ENCODE results near the gene THSD8. TPM values are rescaled to one million over a fixed set of nuclear protein-coding genes. Genes with fewer than 3 reads are reported as not detected.
A peak's percentile ranks its signal among the peaks of the same experiment; 100 is the strongest.

THSD8 gene
- total and polyA plus RNA-seq, 3 donors from 2014 or later, result 3.0 to 27.9 (median 14.0) TPM

DNA sequence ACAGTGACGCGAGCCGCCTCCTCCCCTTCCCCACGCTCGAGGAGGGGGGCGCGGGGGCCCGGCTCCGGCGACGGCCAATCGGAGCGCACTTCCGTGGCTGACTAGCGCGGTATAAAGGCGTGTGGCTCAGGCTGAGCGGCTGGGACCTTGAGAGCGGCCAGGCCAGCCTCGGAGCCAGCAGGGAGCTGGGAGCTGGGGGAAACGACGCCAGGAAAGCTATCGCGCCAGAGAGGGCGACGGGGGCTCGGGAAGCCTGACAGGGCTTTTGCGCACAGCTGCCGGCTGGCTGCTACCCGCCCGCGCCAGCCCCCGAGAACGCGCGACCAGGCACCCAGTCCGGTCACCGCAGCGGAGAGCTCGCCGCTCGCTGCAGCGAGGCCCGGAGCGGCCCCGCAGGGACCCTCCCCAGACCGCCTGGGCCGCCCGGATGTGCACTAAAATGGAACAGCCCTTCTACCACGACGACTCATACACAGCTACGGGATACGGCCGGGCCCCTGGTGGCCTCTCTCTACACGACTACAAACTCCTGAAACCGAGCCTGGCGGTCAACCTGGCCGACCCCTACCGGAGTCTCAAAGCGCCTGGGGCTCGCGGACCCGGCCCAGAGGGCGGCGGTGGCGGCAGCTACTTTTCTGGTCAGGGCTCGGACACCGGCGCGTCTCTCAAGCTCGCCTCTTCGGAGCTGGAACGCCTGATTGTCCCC is 10.4 kb upstream of the THSD8 start, which contains the start of gene JUNB:
Gene JUNB, plus strand, starts transcription at position 142 of the 706 bp plus-strand sequence. Its CDS starts 286 bp downstream, at position 428.
- Histone ChIP-seq H3K27me3 (no peaks in the 10 kb centered on the region), H3K9me3 (no peaks in the 10 kb centered on the region), H3K4me3 (peak within 1 kb of the TSS; percentile 75 to 88), H3K27ac (peak within 1 kb of the TSS; percentile 93 to 98), H3K4me1 (peaks cover 43% of the 10 kb centered on the region), H3K36me3 (ENCODE audit: low read depth, missing control alignments) (no peaks in the 10 kb centered on the region)
- TF ChIP-seq, protein P1, sequence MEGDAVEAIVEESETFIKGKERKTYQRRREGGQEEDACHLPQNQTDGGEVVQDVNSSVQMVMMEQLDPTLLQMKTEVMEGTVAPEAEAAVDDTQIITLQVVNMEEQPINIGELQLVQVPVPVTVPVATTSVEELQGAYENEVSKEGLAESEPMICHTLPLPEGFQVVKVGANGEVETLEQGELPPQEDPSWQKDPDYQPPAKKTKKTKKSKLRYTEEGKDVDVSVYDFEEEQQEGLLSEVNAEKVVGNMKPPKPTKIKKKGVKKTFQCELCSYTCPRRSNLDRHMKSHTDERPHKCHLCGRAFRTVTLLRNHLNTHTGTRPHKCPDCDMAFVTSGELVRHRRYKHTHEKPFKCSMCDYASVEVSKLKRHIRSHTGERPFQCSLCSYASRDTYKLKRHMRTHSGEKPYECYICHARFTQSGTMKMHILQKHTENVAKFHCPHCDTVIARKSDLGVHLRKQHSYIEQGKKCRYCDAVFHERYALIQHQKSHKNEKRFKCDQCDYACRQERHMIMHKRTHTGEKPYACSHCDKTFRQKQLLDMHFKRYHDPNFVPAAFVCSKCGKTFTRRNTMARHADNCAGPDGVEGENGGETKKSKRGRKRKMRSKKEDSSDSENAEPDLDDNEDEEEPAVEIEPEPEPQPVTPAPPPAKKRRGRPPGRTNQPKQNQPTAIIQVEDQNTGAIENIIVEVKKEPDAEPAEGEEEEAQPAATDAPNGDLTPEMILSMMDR (IDR thresholded peaks at IDR 0.05), result peak in 1 of 3 experiments; percentile 9
- TF ChIP-seq POLR2A (IDR thresholded peaks at IDR 0.05), result peak; percentile 100
- intact Hi-C loops (cut with DNase I; ENCODE audit: low total_unique reads), result loop anchor here (10.0 kb wide), 1 partner anchor 57 kb away; the partner anchor contains the start of genes GET3 and TRIR
- DNase-seq, result peak; percentile 96
- 0% methylated on average over 39 of the region's 73 CpGs; no CpG with 5 or more reads in 1 of the 2 donors for WGBS, 2 donors

DNA sequence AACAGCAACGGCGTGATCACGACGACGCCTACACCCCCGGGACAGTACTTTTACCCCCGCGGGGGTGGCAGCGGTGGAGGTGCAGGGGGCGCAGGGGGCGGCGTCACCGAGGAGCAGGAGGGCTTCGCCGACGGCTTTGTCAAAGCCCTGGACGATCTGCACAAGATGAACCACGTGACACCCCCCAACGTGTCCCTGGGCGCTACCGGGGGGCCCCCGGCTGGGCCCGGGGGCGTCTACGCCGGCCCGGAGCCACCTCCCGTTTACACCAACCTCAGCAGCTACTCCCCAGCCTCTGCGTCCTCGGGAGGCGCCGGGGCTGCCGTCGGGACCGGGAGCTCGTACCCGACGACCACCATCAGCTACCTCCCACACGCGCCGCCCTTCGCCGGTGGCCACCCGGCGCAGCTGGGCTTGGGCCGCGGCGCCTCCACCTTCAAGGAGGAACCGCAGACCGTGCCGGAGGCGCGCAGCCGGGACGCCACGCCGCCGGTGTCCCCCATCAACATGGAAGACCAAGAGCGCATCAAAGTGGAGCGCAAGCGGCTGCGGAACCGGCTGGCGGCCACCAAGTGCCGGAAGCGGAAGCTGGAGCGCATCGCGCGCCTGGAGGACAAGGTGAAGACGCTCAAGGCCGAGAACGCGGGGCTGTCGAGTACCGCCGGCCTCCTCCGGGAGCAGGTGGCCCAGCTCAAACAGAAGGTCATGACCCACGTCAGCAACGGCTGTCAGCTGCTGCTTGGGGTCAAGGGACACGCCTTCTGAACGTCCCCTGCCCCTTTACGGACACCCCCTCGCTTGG is 9.6 kb upstream of the THSD8 start:
- Histone ChIP-seq H3K27ac (peak overlapping the region; percentile 93 to 98), H3K36me3 (ENCODE audit: low read depth, missing control alignments) (no peaks in the 10 kb centered on the region), H3K4me3 (peak overlapping the region; percentile 75 to 88), H3K27me3 (no peaks in the 10 kb centered on the region), H3K4me1 (peaks cover 36% of the 10 kb centered on the region), H3K9me3 (no peaks in the 10 kb centered on the region)
- TF ChIP-seq, protein P1 (IDR thresholded peaks at IDR 0.05), result no peak
- no peak for TF ChIP-seq POLR2A (IDR thresholded peaks at IDR 0.05)
- WGBS, 2 donors, result 1% methylated on average over 15 to 81 of the region's 84 CpGs
- intact Hi-C loops (cut with DNase I; ENCODE audit: low total_unique reads), result loop anchor here (10.0 kb wide), 1 partner anchor 57 kb away; the partner anchor contains the start of genes GET3 and TRIR
- peak; percentile 73 for DNase-seq

DNA sequence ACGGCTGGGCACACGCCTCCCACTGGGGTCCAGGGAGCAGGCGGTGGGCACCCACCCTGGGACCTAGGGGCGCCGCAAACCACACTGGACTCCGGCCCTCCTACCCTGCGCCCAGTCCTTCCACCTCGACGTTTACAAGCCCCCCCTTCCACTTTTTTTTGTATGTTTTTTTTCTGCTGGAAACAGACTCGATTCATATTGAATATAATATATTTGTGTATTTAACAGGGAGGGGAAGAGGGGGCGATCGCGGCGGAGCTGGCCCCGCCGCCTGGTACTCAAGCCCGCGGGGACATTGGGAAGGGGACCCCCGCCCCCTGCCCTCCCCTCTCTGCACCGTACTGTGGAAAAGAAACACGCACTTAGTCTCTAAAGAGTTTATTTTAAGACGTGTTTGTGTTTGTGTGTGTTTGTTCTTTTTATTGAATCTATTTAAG is 9.0 kb upstream of the THSD8 start:
- H3K9me3 ChIP-seq, result no peaks in the 10 kb centered on the region
- peaks cover 31% of the 10 kb centered on the region for H3K4me1 ChIP-seq
- TF ChIP-seq POLR2A (IDR thresholded peaks at IDR 0.05), result no peak
- TF ChIP-seq, protein P1 (IDR thresholded peaks at IDR 0.05), result no peak
- intact Hi-C loops (cut with DNase I; ENCODE audit: low total_unique reads), result loop anchor here (10.0 kb wide), 1 partner anchor 58 kb away; the partner anchor contains the start of genes GET3 and TRIR
- H3K27me3 ChIP-seq, result no peaks in the 10 kb centered on the region
- H3K36me3 ChIP-seq (ENCODE audit: low read depth, missing control alignments), result no peaks in the 10 kb centered on the region
- 0% methylated on average over 21 to 22 of the region's 22 CpGs for WGBS, 2 donors
- H3K4me3 ChIP-seq, result peak overlapping the region; percentile 75 to 88
- DNase-seq, result no peak
- H3K27ac ChIP-seq, result peak overlapping the region; percentile 93 to 98

DNA sequence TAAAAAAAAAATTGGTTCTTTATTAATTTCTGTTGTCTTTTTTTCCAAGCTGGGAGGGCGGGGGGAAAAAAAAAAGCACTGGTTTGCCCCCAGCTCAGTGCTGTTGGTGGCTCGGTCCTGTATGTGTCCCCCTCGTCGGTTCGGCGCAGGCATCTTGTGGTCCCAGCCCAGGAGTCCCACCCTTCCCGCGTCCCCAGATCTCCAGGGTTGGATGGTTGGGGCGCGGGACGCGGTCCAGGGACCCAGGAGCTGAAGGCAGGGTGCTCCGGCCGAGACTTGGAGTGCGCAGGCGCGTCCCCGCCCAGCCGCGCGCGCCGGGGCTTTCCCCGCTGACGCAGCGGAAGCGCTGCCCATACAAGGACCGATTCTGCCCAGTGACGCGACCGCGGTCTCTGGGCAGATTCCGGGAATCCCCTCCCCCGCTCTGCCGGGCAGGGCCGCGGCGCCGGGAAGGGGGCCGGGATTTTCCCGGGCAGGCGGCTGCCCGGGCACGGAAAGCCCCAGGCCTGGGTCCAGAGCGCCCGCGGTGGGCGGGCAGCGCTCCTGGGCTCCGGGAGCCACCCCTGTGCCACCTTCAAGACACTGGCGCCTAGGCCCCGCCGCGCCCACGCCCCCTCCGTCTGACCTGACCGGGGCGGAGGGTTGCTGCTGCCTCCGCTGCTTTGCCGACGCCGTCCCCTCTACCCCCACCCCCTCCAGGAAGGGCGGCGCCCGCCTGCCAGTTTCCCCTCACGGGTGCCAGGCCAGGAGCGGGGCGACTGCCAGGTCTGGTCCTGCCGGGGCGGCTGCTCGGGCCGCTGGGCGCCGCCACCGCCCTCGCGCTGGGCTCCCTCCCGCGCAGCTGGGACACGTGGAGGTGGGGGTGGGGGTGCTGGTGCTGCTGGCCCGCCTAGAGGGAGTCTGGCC is 8.3 kb upstream of the THSD8 start:
- 1% methylated on average over 40 to 47 of the region's 81 CpGs for WGBS, 2 donors
- intact Hi-C loops (cut with DNase I; ENCODE audit: low total_unique reads), result loop anchor here (10.0 kb wide), 1 partner anchor 59 kb away; the partner anchor contains the start of genes GET3 and TRIR
- Histone ChIP-seq H3K4me3 (peak overlapping the region; percentile 75 to 88), H3K27me3 (no peaks in the 10 kb centered on the region), H3K27ac (peak overlapping the region; percentile 93 to 98), H3K9me3 (no peaks in the 10 kb centered on the region), H3K36me3 (ENCODE audit: low read depth, missing control alignments) (no peaks in the 10 kb centered on the region), H3K4me1 (peaks cover 24% of the 10 kb centered on the region)
- peak; percentile 79 for TF ChIP-seq POLR2A (IDR thresholded peaks at IDR 0.05)
- TF ChIP-seq, protein P1 (IDR thresholded peaks at IDR 0.05), result no peak
- peak; percentile 93 for DNase-seq

Data from testis (tissue), 3 donors.